SH-SY5Y (cell line): ENCODE measurements around the gene INTS14.

ENCODE experiments used
- GATA2 ChIP-seq: IDR thresholded peaks from 2 replicates; pipeline ENCODE4 v1.6.1; 2011; ENCODE audit warnings: mild to moderate bottlenecking, low read depth, low read length
- GATA3 ChIP-seq: IDR thresholded peaks from 2 replicates; pipeline ENCODE4 v1.6.1; 2011; ENCODE audit warnings: low read depth, mild to moderate bottlenecking, low read length, moderate library complexity

DNA sequence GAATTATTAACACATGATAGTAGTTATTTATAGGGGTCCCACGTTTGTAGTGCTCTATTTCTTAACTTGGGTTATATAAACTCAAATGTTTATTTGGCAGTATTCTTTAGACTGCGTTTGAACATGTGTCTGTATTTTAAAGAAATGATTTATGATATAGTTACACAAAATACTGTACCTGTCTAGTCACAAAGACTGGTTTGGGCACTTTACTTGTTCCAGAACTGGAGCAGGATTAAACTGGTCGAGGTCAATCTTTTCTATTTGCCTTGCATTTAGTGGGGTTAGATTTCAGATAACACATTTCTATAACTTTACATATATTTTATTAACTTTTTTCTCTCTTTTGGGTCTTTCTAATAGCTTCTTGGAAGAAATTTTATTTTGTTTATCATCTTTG lies 41.2 kb downstream of the INTS14 start:
- no peak for TF ChIP-seq GATA2
- no peak for TF ChIP-seq GATA3
